Colon (tissue), 2 donors: ENCODE data around the gene KIF20B.

Source experiments
- FAIRE-seq: peaks from 2 replicates; lab custom pipeline; 2012; peaks lifted over from hg19 to GRCh38; lab: Jason Lieb, UNC
- donor health status: control.
- donor health status: control.

KIF20B gene

GRCh38 chr10:89701242-89702120, at the start of gene KIF20B:
TSS of gene KIF20B (plus strand) at chr10:89701590. CDS start at chr10:89705295, 3,705 bp downstream.
- peak; percentile 58 for FAIRE-seq

- no peak for FAIRE-seq
These were observed 49.3 kb upstream of the KIF20B start for GRCh38 chr10:89651916-89652573.

GRCh38 chr10:89652806-89653370, 48.5 kb upstream of the KIF20B start:
- FAIRE-seq = no peak

- FAIRE-seq = no peak
These were observed 48.0 kb upstream of the KIF20B start for GRCh38 chr10:89653410-89653869.

GRCh38 chr10:89655722-89656121, 45.7 kb upstream of the KIF20B start:
- FAIRE-seq = no peak

GRCh38 chr10:89657302-89657701, 44.1 kb upstream of the KIF20B start:
- FAIRE-seq = no peak

- FAIRE-seq = no peak
These were observed 42.0 kb upstream of the KIF20B start for GRCh38 chr10:89659143-89660131.

- FAIRE-seq = no peak
These were observed 38.8 kb upstream of the KIF20B start for GRCh38 chr10:89662596-89662995.

GRCh38 chr10:89663144-89663543, 38.2 kb upstream of the KIF20B start:
- no peak for FAIRE-seq

GRCh38 chr10:89664203-89664602, 37.2 kb upstream of the KIF20B start:
- FAIRE-seq = no peak

- no peak for FAIRE-seq
These were observed 36.1 kb upstream of the KIF20B start for GRCh38 chr10:89665302-89665701.

- no peak for FAIRE-seq
These were observed 35.3 kb upstream of the KIF20B start for GRCh38 chr10:89666138-89666537.

GRCh38 chr10:89668386-89669071, 32.9 kb upstream of the KIF20B start:
- FAIRE-seq = no peak

- no peak for FAIRE-seq
These were observed 31.4 kb upstream of the KIF20B start for GRCh38 chr10:89669985-89670384.

GRCh38 chr10:89670926-89671325, 30.5 kb upstream of the KIF20B start:
- FAIRE-seq = no peak

- no peak for FAIRE-seq
These were observed 24.0 kb upstream of the KIF20B start for GRCh38 chr10:89677341-89677740.

GRCh38 chr10:89679986-89680385, 21.4 kb upstream of the KIF20B start:
- no peak for FAIRE-seq

- FAIRE-seq = no peak
These were observed 17.5 kb upstream of the KIF20B start for GRCh38 chr10:89683883-89684282.

- no peak for FAIRE-seq
These were observed 16.8 kb upstream of the KIF20B start for GRCh38 chr10:89684604-89685003.

- no peak for FAIRE-seq
These were observed 15.5 kb upstream of the KIF20B start for GRCh38 chr10:89685936-89686335.

GRCh38 chr10:89690027-89690426, 11.4 kb upstream of the KIF20B start:
- no peak for FAIRE-seq
